ENCODE data around the gene WNT1.

Gene WNT1

DNA sequence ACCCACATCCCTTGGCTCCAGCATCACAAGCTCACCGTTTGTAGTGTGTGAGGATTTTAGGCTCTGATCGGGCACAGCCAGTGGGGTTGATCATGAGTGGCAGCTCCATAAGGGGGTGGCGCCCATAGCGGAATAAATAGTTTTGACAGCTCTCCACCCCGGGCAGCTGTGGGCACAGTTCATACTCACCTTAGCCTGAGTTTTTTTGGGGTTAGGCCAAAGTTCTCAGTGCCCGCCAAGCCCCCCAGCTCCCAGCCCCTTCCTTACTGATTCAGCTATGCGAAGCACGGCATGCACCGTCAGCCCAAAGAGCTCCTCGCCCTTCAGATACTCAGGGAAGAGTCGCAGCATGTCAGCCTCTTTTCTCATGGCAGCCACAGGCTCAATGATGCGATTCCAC is 46.4 kb downstream of the WNT1 start:
- no peak for DNase-seq (ENCODE audit: low read depth)
- TF ChIP-seq, protein P1, sequence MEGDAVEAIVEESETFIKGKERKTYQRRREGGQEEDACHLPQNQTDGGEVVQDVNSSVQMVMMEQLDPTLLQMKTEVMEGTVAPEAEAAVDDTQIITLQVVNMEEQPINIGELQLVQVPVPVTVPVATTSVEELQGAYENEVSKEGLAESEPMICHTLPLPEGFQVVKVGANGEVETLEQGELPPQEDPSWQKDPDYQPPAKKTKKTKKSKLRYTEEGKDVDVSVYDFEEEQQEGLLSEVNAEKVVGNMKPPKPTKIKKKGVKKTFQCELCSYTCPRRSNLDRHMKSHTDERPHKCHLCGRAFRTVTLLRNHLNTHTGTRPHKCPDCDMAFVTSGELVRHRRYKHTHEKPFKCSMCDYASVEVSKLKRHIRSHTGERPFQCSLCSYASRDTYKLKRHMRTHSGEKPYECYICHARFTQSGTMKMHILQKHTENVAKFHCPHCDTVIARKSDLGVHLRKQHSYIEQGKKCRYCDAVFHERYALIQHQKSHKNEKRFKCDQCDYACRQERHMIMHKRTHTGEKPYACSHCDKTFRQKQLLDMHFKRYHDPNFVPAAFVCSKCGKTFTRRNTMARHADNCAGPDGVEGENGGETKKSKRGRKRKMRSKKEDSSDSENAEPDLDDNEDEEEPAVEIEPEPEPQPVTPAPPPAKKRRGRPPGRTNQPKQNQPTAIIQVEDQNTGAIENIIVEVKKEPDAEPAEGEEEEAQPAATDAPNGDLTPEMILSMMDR (conservative IDR thresholded peaks at IDR 0.05; ENCODE audit: low read length) = no peak
- H3K4me3 ChIP-seq (ENCODE audit: low read length) = no peak overlapping the region

DNA sequence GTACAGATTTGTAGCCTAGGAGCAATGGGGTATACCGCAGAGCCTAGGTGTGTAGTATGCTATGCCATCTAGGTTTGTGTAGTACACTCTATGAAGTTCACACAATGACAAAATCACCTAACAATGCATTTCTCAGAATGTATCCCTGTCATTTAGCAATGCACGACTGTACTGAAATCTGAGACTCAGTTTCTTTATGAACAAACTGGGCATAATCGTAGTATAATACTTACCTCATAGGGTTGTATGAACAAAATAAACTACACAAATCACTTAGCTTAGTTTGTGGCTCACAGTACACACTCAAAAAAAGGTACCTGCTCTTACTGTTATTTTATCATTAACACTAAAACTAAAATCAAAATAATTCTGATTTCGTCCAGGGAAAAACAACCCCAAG is 47.3 kb downstream of the WNT1 start:
- TF ChIP-seq, protein P1 (conservative IDR thresholded peaks at IDR 0.05; ENCODE audit: low read length) = no peak
- DNase-seq (ENCODE audit: low read depth) = no peak
- no peak overlapping the region for H3K4me3 ChIP-seq (ENCODE audit: low read length)

DNA sequence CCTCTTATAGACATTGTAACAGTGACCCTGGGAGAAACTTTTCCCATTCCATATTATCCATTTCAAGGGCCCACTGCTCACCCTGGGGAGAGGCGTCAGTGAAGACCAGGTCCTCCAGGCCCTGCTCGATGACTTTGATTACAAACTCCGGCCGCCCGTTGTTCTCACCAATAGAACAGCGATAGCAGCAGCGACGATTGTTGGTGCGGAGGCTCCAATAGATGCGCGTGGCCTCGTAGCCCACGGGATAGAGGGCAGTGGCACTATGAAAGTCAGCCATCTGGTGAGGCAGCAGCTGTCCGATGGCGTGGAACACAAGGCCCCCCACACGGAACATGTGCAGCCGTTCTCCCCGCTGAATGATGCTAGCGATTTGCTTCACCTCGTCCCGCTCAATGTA is 48.0 kb downstream of the WNT1 start:
- H3K4me3 ChIP-seq (ENCODE audit: low read length) = no peak overlapping the region

DNA sequence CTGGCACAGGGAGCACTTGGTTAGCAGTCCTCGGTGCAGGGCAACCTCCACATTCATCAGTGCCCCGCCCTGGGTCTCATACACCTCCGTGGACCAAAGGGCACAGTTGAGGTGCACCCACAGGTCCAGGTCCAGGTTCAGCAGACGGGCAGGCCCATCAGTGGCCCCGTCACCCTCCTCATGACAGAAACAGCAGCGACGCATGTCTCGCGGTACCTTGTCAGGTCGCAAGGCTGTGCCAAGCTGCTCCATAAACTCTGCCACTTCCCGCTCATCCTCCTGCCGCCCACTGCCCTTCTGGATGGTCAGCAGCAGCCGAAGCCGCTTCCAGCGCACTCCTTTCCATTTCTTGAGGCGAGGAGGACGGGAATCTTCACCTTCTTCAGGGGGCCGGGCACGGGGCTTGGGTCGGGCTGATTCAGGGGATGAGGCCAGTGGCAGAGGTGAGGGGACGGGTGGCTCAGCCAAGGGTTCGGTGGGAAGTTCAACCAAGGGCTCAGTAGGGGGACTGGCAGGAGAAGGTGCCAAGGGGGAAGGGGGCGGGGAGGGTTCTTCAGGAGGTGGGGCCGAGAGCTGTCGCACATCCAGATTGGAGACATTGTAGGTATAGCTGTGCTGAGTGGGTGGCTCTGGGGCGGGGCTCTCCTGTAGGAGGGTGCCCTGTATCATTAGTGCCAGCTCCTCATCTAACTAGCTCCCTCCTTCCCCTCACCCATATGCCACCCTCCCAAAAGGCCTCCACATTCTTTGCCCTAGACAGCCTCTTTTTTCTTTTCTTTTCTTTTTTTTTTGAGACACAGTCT is 48.8 kb downstream of the WNT1 start:
- DNase-seq (ENCODE audit: low read depth) = no peak
- H3K4me3 ChIP-seq (ENCODE audit: low read length) = no peak overlapping the region
- TF ChIP-seq, protein P1 (conservative IDR thresholded peaks at IDR 0.05; ENCODE audit: low read length) = no peak

More for the DNA sequence above, 48.0 kb downstream of the WNT1 start:
- TF ChIP-seq, protein P1 (conservative IDR thresholded peaks at IDR 0.05; ENCODE audit: low read length) = no peak
- DNase-seq (ENCODE audit: low read depth) = no peak

DNA sequence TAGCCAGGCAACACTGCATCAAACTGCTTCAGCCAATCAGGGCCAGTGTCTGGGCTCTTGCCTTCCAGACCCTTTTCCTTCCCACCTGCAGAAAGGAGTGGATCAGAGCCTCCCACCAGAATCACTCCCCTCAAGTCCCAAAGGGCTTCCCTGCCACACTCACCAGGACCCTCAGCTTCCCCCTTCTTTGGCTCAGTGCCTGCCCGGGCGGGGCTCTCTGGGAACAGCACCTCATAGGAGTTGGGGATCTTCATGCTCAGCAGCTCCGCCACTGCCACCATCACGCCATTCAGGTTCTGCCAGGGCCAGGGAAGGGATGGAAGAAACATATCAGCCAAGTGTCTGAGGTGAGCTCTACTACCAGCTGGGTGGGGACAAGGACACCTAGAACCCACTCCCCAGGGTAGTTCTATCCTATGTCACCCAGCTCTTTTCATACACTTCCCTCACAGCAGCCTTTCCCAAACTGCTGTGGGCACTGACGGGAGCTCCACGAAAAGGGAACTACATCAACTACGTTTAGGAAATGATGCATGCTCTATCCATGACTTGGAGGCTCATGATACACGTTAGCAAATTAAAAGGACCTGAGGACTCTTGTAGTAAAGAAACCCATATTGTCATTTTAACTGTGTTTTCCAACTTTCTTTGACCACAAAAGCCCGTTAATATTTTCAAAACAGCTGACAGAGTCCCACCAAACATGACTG is 49.9 kb downstream of the WNT1 start:
- DNase-seq (ENCODE audit: low read depth) = no peak
- TF ChIP-seq, protein P1 (conservative IDR thresholded peaks at IDR 0.05; ENCODE audit: low read length) = no peak
- H3K4me3 ChIP-seq (ENCODE audit: low read length) = no peak overlapping the region

DNA sequence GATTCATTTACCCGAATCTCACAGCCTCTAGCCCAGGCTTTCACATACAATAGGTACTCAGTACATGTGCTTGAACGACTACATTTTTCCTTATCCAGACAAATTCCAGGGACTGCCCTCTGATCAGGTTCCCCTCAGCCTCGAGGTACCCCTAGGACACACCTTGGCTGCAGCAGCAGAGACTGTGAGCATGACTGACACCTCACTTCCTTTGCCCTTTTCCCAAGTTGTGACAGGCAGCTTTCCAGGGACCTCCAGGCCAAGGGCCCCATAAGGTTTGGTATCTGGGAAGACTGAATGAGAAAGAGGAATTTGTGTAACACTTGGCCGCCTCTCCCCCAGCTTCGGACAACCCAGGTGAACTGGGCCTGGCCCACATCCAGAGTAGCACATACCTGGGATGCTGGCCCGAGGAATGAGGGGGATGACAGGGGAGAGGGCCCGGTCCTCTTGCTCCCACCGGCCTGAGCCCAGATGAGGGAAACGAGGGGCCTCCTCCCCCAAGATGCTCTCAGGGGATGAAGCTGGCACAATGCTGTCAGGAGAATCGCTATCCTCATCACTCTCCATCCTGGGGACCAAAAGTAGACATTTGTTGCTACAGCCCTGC is 50.6 kb downstream of the WNT1 start:
- TF ChIP-seq, protein P1 (conservative IDR thresholded peaks at IDR 0.05; ENCODE audit: low read length) = no peak
- no peak for DNase-seq (ENCODE audit: low read depth)
- H3K4me3 ChIP-seq (ENCODE audit: low read length) = no peak overlapping the region
